NCI-H2081 treated with DMSO at 0.1 percent for 48 hours (cell line): ENCODE results near the gene PKD2.
A peak's percentile ranks its signal among the peaks of the same experiment; 100 is the strongest.
"Not testable (repeated sequence)": the region's sequence is repeated elsewhere in the genome, so short reads cannot be mapped to it uniquely, and the experiment has no call there.

Experiments
- DNase-seq: peaks from one replicate; lab custom pipeline; 2025; lab: John Stamatoyannopoulos, UW

PKD2 gene

GRCh38 chr4:88070031-88070430, 62.6 kb downstream of the PKD2 start:
- no peak for DNase-seq

GRCh38 chr4:88075336-88075735, 67.9 kb downstream of the PKD2 start:
- DNase-seq = no peak

- no peak for DNase-seq
Observed at GRCh38 chr4:88077911-88078524, 70.6 kb downstream of the PKD2 start.

GRCh38 chr4:88078579-88078978, 71.1 kb downstream of the PKD2 start:
- no peak for DNase-seq

GRCh38 chr4:88080626-88081025, 73.2 kb downstream of the PKD2 start:
- no peak for DNase-seq

GRCh38 chr4:88087004-88087403, 79.6 kb downstream of the PKD2 start:
- DNase-seq = no peak

GRCh38 chr4:88090898-88091297, 83.5 kb downstream of the PKD2 start:
- no peak for DNase-seq

- DNase-seq = no peak
Observed at GRCh38 chr4:88091378-88091777, 83.9 kb downstream of the PKD2 start.

GRCh38 chr4:88093874-88094273, 86.4 kb downstream of the PKD2 start:
- no peak for DNase-seq

- DNase-seq = no peak
Observed at GRCh38 chr4:88097301-88097700, 89.9 kb downstream of the PKD2 start.

- DNase-seq = no peak
Observed at GRCh38 chr4:88097781-88098180, 90.3 kb downstream of the PKD2 start.

GRCh38 chr4:88098993-88099752, 91.7 kb downstream of the PKD2 start:
- no peak for DNase-seq

- DNase-seq = no peak
Observed at GRCh38 chr4:88101165-88101564, 93.7 kb downstream of the PKD2 start.

GRCh38 chr4:88102026-88102425, 94.6 kb downstream of the PKD2 start:
- no peak for DNase-seq

- peak; percentile 8 for DNase-seq
Observed at GRCh38 chr4:88104902-88105610, 97.6 kb downstream of the PKD2 start.

- DNase-seq = no peak
Observed at GRCh38 chr4:88106205-88106604, 98.8 kb downstream of the PKD2 start.

- DNase-seq = no peak
Observed at GRCh38 chr4:88107406-88108107, 100.1 kb downstream of the PKD2 start.

- DNase-seq = not testable (repeated sequence)
Observed at GRCh38 chr4:88108108-88108465, 100.7 kb downstream of the PKD2 start.

GRCh38 chr4:88108747-88109122, 101.3 kb downstream of the PKD2 start:
- no peak for DNase-seq

GRCh38 chr4:88109123-88109881, 101.9 kb downstream of the PKD2 start:
- no peak for DNase-seq

- DNase-seq = peak; percentile 5
Observed at GRCh38 chr4:88110826-88111225, 103.4 kb downstream of the PKD2 start.

GRCh38 chr4:88112856-88113255, 105.4 kb downstream of the PKD2 start:
- no peak for DNase-seq
